ENCODE data around the gene SLC7A6.

SLC7A6 gene

DNA sequence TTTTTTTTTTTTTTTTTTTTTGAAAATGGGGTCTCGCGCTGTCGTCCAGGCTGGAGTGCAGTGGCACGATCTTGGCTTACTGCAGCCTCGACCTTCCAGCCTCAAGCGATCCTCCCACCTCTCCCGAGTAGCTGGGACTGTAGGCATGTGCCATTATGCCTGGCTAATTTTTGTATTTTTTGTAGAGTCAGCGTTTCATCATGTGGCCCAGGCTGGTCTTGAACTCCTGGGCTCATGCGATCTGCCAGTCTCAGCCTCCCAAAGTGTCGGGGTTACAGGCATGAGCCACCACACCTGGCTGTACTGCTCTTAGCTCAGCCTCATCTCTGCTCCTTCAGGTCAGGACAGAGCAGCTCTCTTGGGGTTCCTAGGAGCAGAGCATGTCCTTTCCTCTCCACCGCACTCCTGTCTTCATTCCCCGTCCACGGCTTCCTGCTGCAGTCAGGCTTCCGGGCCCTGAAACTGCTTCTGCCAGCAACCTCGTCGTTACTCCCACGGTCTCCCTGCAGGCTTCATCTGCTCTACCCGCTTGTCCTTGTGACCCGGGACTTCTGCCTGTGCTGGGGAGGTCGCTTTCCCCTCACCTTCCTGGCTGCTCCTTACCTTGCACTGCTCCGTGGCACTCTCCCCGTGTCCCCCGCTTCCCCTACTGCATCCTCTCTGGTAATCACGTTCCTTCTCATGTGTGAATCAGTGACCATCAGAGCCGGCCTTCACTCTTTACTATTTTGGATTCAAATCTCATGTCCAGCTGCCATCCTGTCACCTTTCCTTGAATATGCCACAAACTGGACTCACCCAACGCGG is 84.5 kb downstream of the SLC7A6 start:
- no peak for DNase-seq

DNA sequence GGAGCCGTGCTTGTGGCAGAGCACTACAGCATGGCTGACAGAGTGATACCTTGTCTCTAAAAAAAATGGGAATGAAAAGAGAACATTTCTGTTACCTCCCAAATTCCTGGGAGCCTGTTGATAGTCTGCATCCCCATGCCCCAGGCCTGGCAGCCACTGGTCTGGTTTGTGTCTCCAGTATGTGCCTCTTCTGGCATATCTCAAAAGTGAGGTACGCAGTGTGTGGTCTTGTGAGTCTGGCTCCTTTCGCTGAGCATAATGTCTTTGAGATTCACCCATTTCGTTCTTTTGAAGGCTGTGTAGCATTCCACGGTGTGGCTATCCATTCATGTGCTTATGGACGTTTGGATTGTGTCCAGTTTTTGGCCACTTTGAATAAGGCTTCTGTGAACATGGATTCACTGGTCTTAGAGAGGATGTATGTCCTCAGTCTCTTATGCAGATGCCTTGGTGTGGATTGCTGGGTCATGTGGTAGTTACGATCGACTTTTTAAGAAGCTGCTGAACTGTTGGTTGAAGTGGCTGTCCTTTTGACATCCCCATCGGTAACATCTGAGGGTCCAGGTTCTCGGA is 85.6 kb downstream of the SLC7A6 start:
- no peak for DNase-seq

DNA sequence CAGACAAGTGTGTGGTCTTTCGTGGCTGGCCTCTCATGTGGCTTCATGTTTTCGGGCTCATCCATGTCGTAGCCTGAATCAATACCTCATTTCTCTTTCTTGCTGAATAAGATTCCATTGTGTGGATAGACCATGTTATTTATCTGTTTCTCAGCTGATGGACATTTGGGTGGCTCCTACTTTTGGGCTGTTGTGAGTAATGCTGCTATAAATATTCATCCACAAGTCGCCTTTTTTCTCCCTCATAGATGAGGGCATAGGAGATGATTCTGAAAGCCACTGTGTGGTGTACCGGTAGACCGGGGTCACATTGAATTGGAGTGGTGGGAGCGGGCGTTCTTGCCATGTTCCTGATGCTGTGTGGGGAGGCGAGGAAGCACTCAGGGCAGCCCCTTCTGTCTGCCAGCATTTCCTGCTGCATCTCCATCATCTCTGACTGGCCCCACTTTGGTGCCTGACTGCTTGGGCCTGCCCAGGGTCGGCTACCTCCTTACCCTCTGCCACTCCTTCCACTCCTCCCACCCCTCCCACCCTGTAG is 86.6 kb downstream of the SLC7A6 start:
- no peak for DNase-seq
